GM21526 (cell line): ENCODE data around the gene F13B.
"Not testable (repeated sequence)": the region's sequence is repeated elsewhere in the genome, so short reads cannot be mapped to it uniquely, and the experiment has no call there.

Experiments used
- ATAC-seq: cut with Tn5 transposase; IDR thresholded peaks from one replicate; pipeline ENCODE4 v1.9.1; 2021; ENCODE audit warnings: moderate library complexity; ENCODE audit not compliant: unreplicated experiment, low FRiP score

The F13B gene

DNA sequence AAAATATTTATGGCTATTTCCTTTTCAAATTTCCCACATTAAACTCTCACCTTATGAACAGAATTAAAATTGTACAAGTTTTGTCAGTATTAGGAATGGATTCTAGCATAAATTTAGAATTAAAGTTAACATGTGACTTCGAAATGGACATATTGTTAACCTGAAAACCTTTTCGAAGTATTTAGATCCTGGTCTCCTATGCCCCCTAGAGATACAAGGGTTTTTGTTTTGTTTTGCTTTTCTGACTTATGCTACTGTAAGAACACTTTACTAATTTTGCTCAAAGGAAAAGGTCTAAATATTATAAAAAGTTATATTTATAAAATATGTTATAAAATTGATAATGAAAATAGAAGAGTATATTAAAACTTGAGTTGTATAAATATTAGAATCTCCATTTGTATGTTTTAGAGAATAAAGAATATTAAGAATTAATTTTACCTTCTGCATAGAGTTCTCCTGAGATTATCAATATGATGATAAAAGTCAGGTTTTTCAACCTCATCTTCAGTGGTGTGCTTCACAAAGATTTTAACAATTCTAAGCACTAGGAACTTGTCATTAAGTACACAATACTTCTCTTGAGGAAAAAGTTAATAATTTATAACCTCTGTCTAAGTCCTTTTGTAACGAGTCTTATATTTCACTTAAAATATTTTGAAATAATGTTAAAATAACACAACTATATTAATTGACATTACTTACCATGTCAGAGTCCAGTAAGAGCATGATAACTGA, at the start of gene F13B:
F13B (minus strand) TSS at position 542 of the 738 bp plus-strand sequence; CDS start at position 505, 37 bp downstream.
- no peak for ATAC-seq

- ATAC-seq, result no peak
Observed at GRCh38 chr1:197116156-197116555, 49.1 kb upstream of the F13B start.

- ATAC-seq, result no peak
Observed at GRCh38 chr1:197106869-197107268, 39.8 kb upstream of the F13B start.

- no peak for ATAC-seq
Observed at GRCh38 chr1:197103300-197103699, 36.2 kb upstream of the F13B start.

GRCh38 chr1:197101978-197102377, 34.9 kb upstream of the F13B start:
- no peak for ATAC-seq

GRCh38 chr1:197100677-197101076, 33.6 kb upstream of the F13B start:
- no peak for ATAC-seq

GRCh38 chr1:197099444-197099843, 32.4 kb upstream of the F13B start:
- ATAC-seq, result no peak

DNA sequence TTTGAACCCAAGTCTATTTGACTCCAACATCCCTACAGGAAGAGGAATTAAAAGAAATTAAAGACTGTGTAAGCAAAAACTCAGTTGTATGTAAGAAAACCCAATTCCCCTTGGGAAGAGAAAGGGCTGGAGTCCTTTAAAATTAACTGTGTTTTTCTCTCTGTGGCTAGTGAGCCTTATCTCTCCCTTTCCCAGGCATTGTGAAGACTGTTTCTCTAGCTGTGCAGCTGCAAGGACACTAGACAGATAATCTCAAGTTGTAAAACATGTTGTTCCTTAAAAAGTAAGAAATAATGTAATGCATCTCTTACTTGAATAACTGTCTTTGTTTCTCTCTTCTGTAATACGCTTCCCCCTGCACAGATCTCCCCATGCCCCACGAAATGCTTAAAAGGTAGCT, 29.9 kb upstream of the F13B start:
- not testable (repeated sequence) for ATAC-seq

GRCh38 chr1:197096137-197096536, 29.1 kb upstream of the F13B start:
- no peak for ATAC-seq

GRCh38 chr1:197093226-197093885, 26.3 kb upstream of the F13B start:
- ATAC-seq, result no peak

DNA sequence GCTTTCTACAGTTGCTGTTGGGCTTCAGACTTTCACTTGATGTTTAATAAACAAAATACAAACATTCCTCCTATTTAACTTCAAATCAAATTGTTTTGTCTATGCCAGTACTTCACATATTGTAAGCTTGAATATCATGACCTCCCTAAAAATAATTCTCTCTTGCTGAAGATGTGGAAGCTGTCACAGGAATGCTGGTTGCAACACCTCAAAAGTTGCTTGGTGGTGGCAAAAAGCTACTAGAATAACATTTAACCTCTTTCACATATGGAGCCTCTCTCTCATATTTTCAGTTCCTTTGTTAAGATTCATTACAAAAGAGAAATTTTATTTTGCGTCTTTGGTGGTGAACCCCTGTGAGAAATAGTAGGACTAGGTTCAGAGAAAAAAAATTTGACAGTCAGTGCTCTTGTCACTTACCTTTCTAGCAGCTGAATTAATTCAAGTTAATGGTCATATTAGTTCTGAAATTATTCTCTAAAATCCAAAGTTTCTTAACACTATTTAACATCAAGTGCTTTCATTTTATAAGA, 25.5 kb upstream of the F13B start:
- ATAC-seq, result no peak

GRCh38 chr1:197083474-197083873, 16.4 kb upstream of the F13B start:
- ATAC-seq, result no peak

DNA sequence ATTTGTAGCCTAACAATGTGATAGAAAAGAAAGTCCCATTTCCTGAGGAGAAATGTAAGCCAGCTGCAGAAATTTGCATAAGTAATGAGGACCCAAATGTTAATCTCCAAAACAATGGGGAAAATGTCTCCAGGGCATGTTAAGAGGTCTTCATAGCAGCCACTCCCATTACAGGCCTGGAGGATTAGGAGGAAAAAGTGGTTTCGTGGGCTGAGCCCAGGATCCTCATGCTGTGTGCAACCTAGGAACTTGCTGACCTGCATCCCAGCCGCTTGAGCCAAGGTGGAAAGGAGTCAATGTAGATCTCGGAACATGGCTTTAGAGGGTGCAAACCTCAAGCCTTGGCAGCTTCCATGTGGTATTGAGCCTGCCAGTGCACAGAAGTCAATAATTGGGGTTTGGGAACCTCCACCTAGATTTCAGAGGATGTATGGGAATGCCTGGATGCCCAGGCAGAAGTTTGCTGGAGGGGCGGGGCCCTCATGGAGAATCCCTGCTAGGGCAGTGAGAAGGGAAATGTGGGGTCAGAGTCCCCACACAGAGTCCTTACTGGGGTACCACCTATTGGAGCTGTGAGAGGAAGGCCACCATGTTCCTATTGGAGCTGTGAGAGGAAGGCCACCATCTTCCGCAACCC, 14.2 kb upstream of the F13B start:
- ATAC-seq, result no peak

GRCh38 chr1:197080323-197080722, 13.3 kb upstream of the F13B start:
- no peak for ATAC-seq

DNA sequence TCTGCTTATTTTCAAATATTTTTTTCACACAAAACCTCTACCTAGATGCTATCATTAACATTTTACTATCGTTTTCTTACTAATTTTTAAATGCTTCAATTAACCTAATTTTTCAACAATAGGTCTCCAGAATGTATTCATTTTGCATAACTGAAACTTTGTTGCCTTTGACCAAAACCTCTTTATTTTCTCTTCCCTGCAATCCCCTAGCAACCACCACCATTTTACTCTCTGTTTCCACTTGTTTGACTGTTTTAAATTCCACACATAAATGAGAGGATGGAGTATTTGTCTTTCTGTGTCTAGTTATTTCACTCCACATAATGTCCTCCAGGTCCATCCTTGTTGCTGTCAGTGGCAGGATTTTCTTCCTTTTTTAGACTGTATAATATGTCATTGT, 9.5 kb upstream of the F13B start:
- no peak for ATAC-seq

DNA sequence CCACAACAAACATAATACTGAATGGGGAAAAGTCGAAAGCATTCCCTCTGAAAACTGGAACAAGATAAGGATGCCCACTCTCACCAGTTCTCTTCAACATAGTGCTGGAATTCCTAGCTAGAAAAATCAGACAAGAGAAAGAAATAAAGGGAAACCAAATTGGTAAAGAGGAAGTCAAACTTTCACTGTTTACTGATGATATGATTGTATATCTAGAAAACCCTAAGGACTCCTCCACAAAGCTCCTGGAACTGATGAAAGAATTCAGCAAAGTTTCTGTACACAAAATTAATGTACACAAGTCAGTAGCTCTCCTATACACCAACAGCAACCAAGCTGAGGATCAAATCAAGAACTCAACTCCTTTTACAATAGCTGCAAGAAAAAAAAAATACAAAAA, 6.9 kb upstream of the F13B start:
- ATAC-seq, result no peak

DNA sequence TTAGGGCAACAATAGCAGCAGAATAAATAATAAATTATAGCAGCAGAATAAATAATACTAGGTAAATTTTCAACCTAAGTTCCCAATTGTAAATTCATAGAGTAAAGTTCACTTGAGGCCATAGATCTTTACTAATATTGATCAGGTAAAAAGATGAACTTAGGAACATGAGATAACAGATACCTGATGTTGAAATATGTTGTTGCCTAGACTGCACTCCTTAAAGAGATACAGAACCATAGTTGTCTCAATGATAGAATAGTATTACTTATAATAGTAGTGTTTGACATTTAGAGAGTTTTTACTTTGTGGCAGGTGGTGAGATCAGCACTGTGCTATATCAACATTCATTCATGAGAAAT, 378 bp upstream of the F13B start:
- no peak for ATAC-seq

DNA sequence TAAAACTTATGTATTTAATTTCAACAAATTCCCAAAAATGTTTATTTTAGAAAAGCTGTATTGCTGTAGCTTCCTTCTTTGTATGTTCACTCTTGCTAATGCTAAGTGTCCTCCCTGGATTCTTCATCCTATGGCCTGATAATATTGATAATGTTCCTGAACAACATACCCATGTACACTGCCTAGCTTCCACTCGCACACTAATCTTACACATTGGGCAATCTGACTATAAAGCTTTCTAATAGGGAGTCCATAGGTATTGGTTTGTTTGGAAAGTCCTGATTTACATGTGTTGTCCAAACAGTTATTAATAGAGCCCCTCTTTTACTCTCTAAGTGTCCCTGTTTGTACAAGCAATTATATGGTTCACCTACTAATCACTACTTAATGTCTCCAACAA, 783 bp downstream of the F13B start:
- no peak for ATAC-seq

DNA sequence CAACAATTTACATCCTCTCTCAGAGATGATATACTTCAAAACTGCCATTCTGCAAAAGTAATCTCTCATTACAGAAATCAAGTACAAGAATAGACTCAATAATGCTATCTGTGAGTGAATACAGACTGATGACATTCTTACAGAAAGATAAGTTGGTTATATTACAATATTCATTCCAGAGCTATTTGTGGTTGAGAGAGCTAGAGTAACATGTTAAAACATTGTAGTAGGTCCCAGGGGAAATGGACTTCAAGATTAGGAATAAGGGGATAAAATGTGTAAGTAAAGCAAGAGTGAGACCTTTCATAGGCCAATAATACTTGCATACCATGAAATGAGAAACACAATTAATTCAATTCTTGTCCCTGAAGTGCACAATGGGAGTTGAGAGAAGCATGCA, 1.5 kb downstream of the F13B start:
- ATAC-seq, result no peak

DNA sequence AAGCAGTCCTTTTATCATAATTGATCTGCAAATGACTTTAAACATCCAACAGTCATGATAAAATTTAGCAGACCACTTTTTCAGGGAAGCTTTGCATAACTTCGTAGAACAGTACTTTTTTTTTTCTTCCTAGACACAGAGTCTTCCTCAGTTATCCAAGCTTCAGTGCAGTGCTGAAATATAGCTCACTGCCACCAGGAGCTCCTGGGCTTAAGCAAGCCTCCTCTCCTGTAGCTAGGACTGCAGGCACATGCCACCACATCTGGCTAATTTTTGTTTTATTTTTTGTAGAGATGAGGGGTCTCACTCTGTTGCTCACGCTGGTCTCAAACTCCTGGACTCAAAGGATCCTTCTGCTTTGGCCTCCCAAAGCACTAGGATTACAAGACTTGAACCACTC, 3.8 kb downstream of the F13B start:
- no peak for ATAC-seq

GRCh38 chr1:197062692-197063091, 4.4 kb downstream of the F13B start:
- peak; percentile 90 for ATAC-seq

DNA sequence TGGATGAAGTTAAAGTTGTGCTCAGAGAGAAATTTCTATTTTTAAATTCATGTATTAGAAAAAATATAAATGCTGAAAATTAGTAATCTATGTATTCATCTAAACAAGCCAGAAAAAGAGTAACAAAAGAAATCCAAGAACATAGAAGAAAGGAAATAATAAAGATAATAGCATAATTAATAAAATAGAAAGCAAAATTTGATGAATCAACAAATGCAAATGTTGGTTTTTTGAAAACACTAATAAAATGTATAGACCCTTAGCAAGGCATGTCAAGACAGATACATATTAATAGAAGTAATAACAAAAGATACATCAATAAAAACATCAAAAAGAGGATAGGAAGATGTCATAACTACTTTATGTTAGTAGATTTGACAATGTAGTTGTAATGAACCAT, 18.0 kb downstream of the F13B start:
- no peak for ATAC-seq
